NCI-H2227 (cell line): ENCODE measurements around the gene ELOVL2.
"Not testable (repeated sequence)": the region's sequence is repeated elsewhere in the genome, so short reads cannot be mapped to it uniquely, and the experiment has no call there.

ENCODE experiments used
- DNase-seq: peaks from one replicate; lab custom pipeline; 2025; ENCODE audit not compliant: unreplicated experiment; lab: John Stamatoyannopoulos, UW

ELOVL2 gene

DNA sequence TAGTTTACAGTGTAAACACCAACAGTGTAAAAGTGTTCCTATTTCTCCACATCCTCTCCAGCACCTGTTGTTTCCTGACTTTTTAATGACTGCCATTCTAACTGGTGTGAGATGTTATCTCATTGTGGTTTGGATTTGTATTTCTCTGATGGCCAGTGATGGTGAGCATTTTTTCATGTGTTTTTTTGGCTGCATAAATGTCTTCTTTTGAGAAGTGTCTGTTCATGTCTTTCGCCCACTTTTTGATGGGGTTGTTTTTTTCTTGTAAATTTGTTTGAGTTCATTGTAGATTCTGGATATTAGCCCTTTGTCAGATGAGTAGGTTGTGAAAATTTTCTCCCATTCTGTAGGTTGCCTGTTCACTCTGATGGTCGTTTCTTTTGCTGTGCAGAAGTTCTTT, 59.1 kb downstream of the ELOVL2 start:
- DNase-seq = not testable (repeated sequence)

DNA sequence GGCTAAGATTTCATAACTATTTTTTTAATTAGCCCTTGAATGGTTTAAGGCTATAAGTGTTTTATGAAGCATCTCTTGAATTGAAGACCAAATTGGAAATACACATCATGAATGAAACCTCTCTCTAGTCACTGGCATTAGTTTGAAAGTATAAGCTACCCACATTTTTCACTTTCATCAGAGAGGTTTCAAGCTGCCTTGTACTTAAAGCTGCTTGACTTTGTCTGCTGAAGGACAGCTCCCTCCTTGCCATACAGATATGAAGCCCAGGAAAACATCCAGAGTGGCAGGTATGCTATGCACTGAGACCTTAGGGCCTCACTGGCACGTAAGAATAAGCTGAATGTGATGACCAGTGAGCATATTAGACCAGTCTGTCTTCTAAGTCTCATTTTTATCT, 62.7 kb downstream of the ELOVL2 start:
- DNase-seq = no peak

DNA sequence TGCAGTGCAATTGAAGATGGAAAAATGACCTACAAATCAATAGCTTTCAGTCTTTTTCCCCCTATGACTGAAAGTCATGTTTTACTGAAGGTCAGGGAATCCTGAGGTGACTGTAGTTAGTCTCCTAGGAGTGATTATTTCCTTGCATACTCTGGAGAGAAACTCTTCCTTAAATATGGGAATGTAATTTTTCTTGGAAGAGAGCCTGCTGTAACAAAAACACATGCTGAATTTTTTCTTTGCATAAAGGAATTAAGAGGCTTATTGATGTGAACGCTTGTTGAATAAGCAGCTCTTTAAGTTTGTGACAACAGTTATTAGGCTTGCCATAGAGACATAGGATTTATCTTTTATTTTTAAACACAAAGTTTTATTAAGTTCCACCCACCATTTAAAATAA, 64.5 kb downstream of the ELOVL2 start:
- DNase-seq = no peak

DNA sequence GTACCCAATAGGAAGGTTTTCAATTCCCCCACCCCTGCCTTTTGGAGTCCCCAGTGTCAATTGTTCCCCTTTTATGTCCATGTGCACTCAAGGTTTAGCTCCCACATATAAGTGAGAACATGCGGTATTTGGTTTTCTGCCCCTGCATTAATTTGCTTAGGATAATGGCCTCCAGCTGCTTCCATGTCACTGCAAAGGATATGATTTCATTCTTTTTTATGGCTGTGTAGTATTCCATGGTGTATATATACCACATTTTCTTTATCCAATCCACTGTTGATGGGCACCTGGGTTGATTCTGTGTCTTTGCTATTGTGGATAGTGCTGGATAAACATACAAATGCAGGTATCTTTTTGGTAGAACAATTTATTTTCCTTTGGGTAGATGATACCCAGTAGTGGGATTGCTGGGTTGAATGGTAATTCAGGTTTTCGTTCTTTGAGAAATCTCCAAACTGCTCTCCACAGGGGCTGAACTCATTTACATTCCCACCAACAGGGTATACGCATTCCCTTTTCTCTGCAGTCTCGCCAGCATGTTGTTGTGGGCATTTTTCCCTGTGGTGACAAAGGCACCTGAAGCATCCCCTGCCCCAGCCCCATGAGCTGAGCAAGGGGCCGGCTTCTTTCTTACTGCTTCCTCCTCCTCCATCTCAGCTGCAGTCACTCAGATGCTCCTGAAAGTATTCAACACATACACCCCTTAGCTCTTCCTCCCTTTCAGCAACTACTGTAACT, 66.7 kb downstream of the ELOVL2 start:
- no peak for DNase-seq

DNA sequence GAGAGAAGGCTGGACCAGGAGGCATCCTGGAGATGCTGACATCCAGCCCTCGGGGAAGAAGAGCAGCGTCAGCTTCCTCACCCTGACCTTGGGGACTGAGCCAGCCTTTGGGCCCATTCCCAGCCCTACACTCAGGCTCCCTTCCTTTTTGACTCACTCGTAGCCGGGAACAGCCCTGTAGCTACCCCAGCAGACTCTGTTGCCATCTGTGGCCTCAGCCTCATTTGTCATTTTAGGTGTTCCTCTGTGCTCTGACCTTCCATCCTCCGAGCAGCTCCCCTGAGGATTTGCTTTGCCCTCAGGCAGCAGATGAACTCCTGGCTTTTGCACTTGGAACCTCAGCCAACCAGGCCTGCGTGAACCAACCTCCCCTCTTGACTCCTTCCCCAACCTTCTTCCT, 67.5 kb downstream of the ELOVL2 start:
- DNase-seq = no peak

DNA sequence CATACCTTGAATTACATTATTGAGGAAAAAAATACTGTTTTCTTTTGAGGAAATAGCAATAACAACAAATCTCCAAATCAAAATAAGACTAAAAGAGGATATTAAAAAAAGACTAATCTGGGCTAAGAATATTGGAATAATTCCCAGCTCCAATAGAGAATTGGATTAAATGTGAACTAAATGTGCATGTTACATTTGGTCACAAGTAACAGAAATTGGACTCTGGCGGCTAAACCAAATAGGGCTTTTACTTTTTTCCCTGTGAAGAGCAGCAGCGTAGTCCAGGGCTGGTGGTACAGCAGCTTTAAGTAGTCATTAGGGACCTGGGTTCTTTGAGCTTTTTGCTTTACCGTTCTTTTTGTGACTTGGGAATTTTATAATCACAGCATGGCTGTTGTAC, 71.9 kb downstream of the ELOVL2 start:
- DNase-seq = no peak

DNA sequence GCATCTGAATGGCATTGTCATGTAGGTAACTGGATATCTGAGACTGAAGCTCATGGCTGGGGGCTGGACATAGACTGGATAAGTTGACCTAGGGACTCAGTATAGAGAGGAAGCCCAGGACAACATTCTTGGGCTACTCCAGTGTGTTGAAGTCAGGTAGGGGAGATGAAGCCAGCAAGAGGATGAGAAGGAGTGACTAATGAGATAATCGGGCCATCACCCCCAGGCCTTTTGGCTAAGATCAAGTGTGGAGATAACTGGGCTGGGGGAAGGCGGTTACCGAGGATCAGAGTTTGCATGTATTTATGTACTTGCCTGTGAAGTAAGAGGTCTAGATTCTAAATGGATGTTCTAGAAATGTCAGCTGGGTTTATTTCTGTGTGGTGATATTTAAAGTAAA, 73.4 kb downstream of the ELOVL2 start:
- no peak for DNase-seq

DNA sequence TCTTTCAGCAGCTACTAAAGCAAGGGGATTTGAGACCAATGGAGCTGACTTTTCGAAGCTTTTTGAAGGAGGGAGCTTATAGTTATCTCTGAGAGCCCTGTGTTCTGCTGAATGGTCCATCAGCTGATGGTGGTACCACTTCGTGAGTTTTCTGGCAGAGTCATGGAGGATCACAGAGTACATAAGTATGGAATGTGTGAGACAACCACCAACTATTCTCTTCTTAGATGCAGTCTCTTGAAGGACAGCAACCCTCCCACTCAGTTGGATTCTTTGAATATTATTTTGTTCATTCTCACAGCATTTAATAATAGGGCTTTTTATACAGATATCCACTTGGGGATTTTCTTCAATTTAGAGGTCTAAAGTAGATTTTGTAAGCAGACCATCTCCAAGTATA, 75.3 kb downstream of the ELOVL2 start:
- no peak for DNase-seq

DNA sequence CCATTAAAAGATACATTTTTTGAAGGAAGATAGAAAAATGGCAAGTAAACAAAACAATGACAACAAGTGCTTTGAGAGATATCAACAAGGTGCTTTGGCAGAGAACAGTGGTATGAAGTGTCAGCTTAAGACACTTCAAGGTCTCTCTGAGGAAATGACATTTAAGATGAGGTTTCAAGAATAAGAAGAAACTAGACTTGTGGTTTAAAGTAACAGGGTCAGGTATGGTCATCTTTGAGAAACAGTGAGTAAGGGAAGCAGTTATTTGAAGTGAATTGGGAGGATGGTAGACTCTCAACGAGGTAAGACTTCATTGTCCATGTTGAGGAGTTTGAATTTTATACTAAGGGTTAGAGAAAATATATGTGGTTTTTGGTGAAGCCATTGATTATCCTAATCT, 79.4 kb downstream of the ELOVL2 start:
- no peak for DNase-seq

DNA sequence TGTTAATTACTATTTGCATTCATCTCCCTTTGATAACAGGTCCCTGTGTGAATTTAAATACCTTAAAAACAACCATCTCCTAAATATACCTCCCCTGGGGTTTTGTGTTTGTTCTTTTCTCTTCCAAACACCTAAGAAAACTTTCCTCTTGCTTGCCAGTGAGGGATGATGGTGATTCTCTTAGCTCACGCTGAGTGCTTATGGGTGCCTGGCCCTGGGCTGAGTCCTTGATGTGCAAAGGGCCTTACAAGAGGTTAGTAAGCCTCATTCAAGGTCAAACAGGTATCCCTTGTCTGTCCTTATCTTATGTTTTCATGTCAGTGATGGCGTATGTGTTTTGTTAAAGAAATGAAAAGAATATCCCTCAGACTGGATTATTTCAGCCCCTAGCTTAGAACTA, 81.0 kb downstream of the ELOVL2 start:
- no peak for DNase-seq

DNA sequence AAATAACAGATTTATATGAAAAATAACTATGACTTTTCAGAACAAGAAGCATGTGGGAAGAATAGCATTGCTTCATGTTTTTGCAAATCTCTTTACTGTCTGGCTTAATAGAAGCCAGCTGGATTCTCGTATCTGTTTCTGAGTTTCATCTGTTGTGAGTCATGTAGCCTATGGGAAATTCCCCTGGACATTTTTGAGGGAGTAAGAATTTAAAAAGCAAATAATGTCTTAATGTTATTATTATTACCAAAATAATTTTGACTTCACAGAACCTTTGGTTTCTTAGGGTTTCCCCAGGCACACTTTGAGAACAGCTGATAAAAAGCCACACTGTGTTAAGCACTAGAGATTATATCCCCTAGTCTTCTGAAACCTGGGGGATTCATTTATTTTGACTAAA, 81.4 kb downstream of the ELOVL2 start:
- no peak for DNase-seq

DNA sequence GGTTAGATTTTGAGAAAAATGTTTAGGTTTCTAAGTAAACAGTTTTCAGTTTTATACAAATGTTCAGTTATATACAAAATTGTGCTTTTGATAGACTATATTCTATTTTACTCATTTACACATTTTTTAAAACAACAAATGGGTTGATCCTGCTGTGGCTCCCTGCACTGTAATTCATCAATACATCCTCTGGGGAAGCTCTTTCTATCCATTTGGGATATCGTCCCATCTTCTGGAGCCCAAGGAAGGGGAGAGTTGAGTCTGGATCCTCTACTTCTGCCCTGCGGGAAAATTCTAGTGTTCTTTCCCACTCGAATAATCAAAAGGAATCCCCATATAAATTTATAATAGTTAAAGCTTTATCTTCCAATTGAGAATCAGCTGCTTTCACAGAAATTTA, 82.3 kb downstream of the ELOVL2 start:
- no peak for DNase-seq

DNA sequence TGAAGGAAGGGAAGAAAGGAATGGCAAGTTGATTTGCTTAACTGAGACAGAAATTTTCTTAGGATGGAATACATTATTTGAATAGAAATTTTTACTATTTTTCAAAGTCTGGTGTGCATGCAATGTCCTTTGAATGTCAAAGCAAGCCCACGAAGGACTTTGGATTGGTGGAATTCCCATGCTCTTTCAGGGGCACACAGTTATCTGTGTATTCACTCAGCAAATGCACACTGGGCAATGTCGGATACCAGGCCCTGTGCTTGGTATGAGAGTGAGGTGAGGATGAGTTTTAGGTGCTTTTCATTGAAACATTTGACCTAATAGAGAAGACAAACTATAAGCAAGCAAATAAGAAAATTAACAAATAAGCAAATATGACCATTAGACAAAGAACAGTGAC, 83.9 kb downstream of the ELOVL2 start:
- no peak for DNase-seq

DNA sequence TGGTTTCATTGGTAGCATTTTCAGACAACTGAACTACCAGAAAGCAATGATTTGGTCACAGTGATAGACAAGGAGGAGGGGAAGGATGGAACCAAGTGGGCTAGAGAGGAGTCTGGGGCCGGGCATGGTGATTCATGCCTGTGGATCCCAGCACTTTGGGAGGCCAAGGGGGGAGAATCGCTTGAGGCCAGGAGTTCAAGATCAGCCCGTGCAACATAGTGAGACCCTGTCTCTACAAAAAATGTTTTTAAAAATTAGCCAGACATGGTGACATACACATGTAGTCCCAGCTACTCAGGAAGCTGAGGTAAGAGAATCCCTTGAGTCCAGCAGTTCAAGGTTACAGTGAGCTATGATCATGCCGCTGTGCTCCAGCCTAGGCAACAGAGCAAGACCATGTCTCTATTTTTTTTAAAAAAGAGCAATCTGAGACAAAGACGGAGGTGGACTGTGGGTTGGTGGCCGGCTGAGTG, 86.7 kb downstream of the ELOVL2 start:
- no peak for DNase-seq

DNA sequence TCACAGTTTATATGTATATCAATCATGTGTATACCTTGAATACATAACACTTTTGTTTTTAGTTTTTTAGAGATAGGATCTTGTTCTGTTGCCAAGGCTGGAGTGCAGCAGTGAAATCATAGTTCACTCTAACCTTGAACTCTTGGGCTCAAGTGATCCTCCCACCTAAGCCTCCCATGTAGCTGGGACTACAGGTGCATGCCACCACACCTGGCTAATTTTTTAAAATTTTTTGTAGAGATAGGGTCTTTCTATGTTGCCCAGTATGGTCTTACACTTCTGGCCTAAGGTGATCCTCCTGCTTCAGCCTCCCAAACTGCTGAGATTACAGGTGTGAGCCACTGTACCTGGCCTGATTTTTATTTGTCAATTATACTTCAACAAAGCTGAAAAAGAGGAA, 87.3 kb downstream of the ELOVL2 start:
- DNase-seq = no peak

DNA sequence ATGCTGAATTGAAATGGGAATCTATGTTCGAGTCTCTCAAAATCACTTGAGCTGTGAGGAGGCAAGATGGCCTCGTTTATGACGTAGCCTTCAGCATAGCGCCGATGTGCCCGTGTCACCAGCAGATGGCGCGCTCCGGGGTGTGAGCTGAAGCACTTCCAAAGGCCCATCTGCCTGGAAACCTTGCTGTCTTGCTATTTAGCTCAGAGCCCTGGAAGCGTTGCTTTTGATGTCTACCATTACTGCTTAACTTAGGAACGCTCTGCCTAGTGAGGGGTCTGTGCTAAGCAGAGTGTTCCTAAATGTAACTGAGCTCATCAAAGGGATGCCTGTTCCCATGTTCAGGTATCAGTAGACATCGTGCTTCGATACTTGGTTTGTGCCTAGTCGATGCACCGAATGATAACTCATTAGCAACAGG, 89.5 kb downstream of the ELOVL2 start:
- DNase-seq = peak; percentile 83

DNA sequence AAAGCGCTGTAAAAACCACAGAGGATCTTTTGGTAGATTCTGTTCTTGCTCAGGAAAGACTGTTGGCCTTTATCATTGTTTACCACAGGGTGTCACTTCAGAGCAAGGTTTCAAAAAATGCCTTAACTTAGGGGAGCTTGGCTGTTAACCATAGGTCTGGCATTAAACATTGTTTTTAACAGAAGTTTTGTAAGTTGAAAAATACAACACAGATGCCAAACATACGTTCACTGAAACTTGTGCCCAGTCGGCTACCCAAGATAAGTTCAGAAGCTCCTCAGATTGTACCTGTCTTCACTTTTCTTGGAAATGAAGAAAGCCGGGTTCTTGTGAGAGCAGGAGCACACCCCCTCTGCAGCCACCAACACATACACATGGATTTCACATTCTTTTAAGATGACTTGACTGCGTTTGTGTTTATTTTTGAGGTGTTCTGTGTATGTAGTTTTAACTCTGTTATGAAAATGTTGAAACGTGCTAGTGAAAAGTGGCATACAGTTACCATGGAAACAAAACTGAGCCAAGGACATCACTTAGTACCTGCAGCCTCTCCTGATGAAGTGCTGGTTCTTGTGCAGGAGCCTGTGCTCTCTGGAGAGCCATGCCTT, 92.3 kb downstream of the ELOVL2 start:
- DNase-seq = peak; percentile 38

DNA sequence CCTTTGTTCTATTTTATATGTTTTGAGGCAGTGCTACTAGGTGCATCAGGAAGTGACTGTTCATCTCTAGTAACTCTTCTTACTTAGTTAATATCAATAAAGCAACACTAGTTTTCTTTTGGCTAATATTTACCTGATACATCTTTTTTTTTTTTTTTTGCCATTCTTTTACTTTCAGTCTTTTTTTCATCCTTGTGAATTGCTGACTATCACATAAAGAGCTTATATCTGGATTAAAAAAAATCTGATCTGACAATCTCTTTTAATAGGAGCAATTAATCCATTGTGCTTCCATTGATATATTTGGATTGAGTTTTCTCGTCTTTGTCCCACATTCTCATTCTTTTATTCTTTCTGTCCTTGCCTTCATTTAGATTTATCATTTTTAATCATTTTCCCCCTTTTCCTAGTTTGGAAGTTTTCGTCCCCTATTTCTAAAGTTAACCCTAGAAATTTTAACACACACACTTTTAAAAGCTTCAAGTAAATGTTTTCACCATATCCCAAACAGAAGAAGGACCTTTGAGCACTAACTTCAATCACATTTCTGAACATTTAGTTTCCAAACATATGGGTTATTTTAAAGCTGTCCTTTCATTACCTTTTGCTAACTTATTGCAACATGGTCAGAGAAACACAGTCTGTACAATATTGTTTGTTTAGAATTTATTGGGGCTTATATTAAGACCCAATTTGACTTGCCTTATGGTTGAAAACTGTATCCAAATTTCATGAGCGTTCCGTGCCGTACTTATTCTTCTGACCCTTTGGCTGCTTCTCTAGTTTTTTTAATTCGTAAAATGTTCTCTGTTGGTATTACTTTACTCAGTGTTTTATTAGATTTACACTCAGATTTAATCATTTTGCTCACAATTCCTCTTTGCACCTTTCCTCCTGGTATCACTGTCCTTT, 94.3 kb downstream of the ELOVL2 start:
- DNase-seq = no peak

DNA sequence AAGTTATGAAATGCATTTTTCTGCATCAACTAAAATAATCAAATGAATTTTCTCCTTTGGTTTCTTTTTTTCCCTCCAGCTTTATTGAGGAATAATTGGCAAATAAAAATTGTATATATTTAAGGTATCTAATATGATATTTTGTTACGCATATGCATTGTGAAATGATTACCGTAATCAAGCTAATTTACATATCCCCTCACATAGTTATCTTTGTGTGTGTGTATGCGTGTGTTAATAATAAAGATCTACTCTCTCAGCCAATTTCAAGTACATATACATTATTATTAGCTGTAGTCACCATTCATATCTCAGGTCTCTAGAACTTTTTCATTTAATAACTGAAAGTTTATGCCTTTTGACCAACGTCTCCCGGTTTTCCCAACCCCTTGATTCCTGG, 96.1 kb downstream of the ELOVL2 start:
- DNase-seq = no peak

DNA sequence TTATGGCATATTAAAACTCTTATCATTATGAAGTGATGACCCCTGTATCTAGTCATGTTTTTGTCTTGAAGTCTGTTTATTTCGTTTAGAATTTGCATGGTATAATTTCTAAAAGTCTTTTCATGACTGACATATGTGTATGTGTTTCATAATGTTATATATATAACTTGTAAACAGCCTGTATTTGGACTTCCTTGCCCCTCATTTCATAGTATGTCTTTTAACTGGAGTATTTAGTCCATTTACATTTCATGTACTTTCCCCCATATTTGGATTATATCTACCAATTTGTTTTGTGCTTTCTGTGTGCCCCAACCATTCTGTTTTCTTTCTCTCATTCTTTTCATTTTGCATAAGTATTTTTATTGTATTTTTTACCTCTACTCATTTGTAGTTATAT, 98.3 kb downstream of the ELOVL2 start:
- DNase-seq = no peak

DNA sequence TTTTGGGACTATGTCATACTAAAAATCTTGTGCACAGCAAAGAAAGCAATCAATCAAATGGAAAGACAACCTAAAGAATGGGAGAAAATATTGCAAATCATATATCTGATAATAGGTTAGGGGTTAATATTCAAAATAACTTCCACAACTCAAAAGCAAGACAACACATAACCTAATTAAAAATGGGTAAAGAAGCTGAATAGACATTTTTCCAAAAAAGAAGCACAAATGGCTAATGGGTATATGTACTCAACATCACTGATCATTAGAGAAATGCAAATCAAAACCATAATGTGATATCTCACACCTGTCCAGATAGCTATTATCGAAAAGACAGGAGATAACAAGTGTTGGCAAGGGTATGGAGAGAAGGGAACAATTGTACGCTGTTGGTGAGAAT, 104.3 kb downstream of the ELOVL2 start:
- DNase-seq = no peak

DNA sequence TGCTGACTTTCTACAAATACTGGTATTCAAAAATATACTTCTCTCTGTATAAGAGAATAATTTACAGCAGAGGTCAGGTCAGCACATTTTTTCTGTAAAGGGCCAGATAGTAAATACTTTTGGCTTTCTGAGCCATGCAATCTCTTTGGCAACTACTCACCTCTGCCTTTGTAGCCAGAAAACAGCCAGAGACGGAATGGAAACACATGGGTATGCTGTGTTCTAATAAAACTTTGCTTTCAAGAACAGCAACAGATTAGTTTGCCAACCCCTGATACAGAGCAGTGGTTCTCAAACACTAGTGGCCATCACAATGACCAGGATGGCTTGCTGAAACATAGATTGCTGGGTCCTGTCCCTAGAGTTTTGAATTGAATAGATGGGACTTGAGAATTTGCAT, 111.0 kb downstream of the ELOVL2 start:
- DNase-seq = no peak
